Cerebellar nuclear complex (tissue), 1 donor: ENCODE measurements around the gene BAMBI.

Experiments used
- DNase-seq, 2 experiments: peaks; one replicate each; lab custom pipeline; 2025; lab: John Stamatoyannopoulos, UW

BAMBI gene

DNA sequence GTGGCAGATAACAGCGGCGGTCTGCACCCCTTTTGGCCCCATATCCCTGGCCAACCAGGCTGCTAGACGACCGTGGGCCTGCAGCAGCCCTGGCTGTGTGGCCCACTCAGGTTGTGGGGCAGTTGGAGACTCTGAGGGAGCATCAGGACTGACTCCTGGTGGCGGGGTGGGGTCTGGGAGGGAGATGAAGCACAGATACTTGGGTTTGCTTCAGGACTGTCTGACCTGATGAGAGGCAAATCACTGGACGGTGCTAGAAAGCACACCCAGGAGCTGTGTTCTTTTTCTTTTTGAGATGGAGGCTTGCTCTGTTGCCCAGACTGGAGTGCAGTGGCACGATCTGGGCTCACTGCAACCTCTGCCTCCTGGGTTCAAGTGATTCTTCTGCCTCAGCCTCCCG lies 28.2 kb downstream of the BAMBI start:
- DNase-seq = no peak

DNA sequence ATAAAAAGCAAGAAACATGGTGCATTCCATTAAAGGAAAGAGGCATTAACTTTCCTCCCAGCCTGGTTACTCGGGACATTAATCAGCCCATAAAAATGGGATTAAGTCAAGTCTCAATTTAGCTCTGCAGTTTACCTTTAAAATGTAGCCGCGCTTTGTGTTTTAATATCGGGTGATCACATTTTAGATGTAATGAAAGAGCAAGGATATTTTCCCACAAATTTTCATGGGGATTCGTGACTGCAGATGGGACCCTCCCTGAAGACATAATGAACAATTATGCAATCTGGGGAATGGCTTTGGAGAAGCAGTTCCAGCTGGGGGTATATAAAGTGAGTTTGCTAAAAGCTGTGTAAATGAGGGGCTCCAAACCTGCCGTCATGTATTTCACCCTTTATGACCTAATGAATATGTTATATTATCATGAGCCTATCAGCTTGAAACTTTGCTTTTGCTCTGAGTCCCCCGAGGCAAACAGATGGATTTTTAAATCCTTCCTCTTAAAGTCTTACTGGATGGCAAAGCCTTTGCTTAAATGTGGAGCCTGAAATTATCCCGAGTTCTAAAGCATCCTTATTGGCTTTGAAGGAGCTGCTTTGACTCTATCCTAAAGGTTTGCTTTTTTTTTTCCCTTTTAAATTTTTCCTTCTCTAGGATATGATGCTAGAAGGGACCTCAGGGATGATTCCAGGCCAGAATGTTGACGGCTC lies 31.8 kb downstream of the BAMBI start:
- DNase-seq = no peak

DNA sequence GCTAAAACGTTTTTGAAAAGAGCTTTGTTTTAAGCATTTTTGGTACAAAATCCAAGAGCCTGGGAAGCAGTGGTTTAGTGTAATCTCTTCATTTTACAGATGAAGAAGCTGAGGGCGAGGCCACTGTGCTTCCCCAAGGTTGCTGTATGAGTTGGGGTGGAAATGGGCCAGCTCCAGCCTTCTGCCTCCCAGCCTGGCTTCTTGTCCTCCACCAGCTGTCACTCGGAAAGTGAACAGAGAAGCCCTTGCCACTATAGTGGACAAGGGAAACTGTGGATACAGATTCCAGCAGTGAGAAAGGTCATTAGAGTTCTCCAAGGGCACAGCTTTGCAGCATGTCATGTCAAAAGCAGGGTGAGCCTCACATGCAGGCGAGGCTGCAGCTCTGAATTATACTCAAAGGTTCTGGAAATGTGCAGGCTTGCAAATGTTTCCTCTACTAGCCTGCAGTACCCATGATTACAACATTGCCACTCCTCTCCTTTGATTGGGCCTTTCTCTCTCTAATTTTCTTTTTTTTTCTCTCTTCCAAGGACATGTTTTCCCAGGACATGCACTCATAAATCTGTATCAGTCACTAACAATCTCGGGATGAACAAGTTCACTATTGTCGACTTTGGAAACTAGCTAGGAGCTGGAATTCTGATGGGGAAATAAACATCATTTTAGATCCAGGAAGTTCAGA lies 33.0 kb downstream of the BAMBI start:
- no peak for DNase-seq

DNA sequence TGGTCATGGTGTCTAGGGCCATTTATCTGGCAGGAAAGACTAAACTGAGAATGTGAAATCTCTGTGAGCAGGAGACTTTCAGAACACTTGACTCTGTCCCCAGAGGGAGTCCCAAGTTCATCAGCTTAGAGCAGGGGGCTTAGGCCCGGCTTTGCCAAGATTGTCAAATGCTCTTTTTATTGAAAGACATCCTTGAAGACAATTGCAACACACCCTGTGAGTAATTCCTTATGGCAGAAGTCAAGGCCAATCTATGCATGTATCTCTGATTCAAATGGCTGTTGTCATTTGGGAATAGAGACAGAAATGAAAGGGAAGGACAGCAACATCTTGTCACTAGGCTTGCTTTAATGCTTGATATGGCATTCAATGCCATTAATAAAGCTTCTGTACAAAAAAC lies 33.7 kb downstream of the BAMBI start:
- no peak for DNase-seq

DNA sequence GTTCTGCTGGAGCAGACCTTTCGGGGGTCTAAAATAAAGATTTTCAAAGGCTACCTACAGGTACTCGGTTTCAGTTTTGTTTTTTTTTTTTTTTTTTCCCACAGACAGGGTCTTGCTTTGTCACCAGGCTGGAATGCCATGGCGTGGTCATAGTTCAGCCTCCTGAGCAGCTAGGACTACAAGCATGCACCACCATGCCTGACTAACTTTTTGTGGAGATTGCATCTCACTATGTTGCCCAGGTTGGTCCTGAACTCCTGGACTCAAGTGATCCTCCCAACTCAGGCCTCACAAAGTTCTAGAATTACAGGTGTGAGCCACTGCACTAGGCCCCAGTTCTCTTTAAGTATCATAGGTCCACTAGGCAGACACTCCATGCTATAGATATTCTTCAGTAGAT lies 34.5 kb downstream of the BAMBI start:
- no peak for DNase-seq

DNA sequence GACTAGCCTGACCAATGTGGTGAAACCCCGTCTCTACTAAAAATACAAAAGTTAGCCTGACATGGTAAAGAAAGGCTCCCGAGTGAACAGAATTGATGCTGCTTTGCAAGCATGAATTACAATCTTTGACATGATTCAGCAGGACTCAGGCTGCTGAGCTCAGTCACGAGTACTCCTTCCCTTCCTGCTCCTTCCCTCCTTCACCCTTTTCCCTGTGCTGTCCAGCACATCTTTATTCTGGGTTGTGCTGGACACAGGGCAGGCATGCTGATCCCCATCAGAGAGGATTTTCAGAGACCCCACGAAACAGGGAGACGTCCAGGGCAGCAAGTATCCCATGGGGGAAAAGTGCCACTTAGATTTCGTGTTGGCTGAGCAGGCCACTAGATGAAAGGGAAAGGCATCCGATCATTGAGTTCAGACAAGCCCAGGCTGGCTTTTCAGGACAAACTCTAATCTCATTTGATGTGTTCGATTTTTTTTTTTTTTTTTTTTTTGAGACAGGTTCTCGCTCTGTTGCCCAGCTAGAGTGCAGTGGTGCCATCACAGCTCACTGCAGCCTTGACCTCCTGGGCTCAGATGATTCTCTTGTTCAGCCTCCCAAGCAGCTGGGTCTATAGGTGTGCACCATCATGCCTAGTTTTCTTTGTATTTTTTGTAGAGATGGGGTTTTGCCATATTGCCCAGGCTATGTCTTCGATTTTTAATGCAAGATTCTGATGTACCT lies 36.5 kb downstream of the BAMBI start:
- no peak for DNase-seq

DNA sequence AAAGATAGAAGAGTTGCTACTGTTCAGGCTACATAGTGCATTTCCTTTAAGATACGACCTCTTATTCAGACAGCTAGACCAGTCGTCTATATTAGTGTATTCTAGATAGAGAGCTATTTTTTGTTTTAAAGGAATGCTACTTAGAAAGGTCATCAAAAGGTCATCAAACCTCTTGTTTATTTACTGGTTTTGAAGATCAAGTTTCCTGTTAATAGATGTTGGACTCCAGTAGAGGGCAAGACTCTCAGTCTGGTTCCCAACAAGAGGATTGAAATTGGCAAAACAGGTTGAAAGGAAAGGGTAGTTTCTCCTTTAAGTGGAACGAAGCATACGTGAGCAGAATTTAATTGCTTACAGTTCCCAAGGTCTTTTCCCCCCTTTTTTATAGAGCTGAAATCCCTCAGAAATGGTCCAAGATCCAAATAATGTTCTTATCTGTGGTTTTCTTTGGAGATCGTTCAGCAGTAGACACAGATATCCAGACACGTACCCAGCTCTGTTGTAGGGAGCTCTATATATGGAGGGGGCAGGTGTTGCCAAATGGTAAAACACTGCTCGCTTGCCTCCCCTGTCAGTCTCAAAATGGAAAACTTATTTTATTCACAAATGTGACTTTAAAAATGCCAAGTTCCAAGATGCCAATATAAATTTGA lies 37.2 kb downstream of the BAMBI start:
- DNase-seq = no peak

DNA sequence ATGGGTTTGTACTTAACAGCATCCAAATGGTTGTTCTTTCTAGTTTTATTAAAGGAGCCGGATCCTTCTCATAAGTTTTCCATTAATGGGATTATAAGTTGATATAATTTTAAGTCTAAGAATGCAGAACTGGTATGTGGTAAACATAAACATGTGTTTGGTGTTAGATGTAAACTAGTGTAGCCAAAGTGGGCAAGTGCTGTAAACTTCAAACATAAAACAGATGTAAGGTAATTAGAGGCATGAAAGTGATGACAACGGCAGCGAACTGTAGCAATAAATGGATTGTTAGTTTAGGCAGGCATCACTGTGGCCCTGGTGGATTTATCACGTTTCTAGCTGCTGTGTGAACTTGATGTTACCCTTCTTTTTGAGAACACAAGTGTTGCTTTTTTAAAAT lies 37.9 kb downstream of the BAMBI start:
- no peak for DNase-seq

DNA sequence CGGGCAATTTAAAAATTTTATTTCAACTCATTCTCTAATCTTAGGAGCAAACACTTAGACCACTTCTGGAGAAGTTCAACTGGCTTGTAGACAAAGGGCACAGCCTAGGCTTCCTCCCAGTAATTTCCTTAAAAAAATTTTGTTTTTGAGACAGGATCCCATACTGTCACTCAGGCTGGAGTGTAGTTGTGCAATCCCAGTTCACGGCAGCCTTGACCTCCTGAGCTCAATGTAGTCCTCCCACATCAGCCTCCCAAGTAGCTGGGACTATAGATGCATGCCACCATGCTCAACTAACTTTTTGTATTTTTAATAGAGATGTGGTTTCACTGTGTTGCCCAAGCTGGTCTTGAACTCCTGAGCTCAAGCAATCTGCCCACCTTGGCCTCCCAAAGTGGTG lies 38.4 kb downstream of the BAMBI start:
- DNase-seq = no peak

DNA sequence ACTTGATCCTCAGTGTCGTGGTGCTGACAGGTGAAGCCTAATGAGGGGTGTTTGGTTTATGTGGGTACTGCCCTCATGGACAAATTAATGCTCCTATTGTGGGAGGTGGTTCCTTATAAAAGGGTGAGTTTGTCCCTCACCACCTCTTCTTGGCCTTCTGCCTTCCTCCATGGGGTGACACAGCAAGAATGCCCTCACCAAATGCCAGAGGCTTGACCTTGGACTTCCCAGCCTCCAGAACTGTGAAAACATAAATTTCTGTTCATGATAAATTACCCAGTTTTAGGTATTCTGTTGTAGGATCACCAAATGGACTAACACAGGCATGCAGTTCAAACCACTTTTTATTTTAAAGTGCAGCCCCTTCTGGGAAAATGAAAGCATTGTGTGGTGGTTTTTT lies 39.4 kb downstream of the BAMBI start:
- no peak for DNase-seq

DNA sequence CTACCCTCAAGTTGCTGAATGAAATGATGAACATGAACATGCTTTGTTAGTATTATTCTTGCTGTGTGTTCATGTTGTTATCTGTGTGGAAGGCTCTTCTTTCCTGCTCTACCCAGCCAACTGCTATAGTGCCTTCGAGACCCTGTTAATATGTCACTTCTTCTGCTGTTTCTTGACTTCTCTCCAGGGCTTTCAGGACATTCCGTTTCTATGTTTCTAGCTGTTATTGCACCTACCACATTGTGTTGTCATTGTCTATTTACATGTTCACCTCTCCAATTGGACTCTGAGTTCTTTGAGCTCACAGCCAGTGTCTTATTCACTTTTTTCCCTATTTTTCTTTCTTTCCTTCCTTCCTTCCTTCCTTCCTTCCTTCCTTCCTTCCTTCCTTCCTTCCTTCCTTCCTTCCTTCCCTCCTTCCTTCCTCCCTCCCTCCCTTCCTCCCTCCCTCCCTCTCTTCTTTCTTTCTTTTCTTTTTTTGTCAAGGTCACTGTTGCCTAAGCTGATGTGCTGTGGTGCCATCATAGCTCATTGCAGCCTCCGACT lies 40.4 kb downstream of the BAMBI start:
- no peak for DNase-seq

DNA sequence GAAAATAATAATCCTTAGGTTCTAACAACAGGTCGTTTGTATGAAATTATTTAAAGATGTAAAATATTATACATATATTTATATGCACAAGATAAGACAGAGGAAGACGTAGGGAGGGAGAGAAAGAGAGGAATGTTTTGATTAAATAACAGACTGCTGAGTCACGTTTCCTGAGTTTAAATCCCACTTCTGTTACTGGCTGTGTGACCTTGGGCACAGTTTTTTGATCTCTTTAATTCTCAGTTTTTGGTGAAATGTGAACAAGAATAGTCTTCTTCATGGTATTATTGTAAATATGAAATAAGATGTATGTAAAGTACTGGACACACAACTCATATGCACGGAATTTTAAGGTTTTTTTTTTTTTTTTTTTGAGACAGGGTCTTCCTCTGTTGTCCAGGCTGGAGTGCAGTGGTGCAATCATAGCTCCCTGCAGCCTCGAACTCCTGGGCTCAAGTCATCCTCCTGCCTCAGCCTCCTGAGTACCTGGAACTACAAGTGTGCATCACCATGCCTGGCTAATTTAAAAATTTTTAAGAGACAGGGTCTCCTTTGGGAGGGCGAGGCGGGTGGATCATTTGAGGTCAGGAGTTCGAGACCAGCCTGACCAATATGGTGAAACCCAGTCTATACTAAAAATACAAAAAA lies 42.6 kb downstream of the BAMBI start:
- DNase-seq = no peak

DNA sequence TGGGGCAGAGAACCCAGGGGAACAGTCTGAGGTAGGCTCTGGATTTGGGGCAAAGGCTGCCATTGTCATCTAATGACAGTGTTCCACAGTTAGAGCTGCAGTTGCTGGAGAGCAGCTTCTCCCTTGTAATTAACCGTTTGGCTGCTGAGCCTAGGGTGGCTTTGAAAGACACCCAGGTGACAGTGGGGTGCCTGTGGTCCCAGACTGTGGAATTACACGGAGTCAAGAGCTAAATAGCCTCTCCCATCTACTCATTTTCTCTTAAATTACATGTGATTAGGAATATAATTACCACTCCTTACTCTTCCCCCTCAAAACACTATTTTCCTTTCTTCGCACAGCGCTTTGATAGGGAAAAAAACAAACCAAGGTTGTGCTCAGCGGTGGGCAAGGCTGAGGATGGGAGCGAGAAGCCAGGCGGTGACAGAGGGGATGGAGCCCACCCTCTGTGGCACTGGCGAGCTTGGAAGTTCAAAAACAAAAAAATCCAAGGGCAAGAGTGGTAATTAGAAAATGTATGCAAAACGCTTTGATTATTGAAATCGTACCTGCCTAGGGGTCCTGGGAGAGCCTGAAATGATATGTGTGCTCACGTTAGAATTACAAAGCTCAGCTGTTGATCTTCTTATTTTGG lies 44.1 kb downstream of the BAMBI start:
- DNase-seq = no peak

DNA sequence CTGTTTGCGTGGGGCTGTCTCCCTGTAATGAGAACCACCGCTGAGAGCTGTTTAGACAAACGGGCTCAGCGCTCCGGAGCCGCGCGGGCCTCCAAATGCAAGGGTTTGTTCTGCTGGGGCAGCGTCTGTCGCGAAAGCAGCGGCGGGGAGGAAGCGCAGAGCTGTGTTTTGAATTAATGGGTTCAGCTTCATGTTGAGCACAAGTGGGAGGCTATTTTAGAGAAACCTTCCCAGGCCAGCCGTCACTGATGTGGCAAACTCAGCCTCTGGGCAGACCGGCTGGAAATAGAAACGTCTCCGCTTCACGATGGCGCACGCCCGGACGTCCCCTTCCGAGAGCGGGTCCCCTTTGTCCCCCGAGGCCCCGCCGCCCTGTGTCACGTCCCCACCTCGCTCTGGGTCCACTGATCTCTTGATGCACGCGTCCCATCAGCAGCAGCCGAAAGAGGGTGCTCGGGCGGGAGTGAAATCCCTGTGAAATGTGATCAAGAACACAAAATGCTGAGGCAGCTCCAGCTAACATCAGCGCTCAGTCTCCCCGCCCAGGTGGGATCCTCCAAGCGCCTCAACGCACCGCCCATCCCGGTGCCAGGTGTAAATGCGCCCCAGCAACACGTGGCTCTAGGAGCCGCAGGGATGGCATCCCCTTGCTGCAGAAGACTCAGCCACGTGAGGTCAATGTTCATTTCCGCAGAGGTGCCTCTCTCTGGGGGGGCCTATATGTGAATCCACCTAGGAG lies 44.9 kb downstream of the BAMBI start:
- DNase-seq = no peak

DNA sequence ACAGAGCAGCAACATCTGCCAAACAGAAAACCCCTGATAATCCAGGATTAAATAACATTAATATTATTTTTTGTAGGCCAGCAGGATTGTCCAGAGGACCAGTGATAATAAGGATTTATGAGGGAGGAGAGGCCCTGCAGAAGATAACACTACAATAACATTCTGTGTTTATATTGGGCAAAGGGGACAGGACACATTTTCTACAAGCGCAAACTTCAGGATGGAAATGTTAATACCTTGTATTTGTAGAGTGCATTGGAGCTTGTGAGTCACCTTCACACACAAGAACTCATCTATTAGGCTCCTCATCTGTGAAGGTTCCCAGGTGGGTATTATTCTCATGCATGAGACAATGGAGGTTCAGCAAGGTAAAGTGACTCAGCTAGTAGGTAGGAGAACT lies 51.0 kb downstream of the BAMBI start:
- no peak for DNase-seq

DNA sequence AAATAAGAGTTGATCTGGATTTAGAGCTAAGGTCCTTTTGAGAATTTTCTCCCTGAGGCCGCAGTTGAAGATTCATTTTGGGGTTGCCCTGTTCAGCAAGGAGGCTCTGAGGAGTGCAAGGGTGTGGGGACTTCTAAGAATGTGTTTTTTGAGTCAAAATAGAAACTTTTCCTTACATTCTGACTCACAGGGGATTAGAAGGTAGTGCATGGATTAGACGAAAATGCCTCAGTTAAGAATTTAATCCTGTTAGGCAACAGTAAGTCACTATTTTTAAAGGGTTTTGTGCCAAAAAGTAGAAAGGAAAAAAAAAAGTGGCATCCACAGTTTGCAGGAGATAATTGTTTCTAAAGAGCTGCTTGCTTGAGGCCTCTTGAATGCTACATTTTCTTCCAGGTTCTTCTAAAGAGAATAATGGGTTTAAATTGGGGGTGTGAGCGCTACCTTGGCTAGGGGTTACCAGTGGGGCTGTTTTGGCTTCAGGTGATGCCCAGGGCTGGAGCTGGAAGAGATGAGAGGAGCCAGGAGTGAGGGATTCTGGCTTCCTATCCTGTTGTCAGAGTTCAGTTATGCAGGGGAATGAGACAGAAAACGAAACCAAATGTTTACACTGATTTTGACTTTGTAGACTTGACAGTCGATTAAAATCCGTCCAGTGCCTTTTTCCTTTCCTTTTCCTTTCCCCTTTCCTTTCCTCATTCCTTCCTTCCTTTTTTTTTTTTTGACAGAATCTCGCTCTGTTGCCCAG lies 52.9 kb downstream of the BAMBI start:
- DNase-seq = no peak

DNA sequence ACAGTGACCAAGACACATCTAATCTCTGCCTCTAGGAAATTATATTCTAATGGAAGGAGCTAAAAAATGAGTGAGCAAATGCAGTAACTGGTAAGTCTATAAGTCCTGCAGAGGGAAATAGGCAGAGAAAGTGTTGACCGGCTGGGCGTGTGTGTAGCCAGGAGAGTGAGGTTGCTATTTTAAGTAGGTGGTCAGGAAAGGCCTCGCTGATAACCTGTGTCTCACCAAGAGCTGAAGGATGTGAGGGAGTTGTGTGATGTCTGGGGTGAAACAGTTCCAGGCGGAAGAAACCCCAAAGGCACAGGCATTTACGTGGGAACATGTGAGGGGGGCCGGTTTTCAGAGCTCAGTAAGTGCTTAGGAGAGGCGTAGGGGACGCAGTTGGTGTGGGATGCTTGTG lies 54.8 kb downstream of the BAMBI start:
- DNase-seq = no peak
